Measurements from ENCODE around the gene PTPN3.

Gene PTPN3

DNA sequence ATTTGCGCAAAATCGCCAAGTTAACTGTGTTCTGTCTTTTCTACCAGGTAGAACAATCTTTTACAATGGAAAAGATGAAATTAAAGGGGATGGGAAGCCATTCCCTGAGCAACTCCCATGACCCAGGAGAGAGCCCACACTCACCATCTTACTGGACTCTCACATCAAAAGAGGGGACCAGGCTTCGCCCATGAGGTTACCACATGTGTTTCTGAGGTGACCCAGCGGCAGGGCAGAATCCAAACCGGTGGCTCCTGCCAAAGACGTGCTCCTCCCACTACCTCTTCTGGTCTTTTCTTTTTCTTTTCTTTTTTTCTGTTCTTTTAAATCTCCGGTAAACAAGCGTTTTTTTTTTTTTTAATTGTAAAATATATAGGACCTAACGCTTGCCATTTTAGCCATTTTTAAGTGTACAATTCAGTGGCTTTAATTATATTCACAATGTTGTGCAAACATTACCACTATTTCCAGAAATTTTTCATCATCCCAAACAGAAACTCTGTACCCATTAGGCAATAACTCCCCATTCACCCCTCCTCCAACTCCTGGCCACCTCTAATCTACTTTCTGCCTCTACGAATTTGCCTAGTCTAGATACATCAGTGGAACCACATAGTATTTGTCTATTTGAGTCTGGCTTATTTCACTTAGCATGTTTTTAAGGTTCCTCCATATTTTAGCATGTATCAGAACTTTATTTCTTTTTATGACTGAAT lies 19.3 kb downstream of the PTPN3 start:
- in situ Hi-C loops (cut with HindIII; ENCODE audit: low sequenced_read_pairs): no loop called here

DNA sequence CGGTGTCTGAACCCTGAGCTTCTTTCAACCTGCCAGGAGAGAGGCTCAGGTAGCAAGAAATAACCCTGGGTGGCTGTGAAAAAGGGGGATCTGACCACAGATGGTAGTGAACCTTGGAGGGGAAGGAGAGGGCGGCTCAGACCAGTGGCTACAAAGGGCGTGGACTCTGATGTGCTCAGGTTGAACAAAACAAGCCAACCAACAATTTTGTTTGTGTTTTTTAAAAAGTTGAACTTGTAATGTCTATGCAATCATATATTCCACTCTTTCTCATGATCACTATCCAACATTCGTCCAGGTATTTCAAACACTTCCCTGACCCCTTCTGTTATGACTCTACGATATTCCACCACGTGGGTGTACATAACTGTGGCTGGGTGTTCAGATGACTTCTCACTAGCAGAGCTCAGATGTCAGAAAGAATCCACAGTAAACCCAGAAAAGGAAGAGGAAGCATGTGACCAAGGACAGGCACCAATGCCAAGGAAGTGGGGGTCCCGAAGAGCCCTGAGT lies 20.0 kb downstream of the PTPN3 start:
- in situ Hi-C loops (cut with HindIII; ENCODE audit: low sequenced_read_pairs): no loop called here

DNA sequence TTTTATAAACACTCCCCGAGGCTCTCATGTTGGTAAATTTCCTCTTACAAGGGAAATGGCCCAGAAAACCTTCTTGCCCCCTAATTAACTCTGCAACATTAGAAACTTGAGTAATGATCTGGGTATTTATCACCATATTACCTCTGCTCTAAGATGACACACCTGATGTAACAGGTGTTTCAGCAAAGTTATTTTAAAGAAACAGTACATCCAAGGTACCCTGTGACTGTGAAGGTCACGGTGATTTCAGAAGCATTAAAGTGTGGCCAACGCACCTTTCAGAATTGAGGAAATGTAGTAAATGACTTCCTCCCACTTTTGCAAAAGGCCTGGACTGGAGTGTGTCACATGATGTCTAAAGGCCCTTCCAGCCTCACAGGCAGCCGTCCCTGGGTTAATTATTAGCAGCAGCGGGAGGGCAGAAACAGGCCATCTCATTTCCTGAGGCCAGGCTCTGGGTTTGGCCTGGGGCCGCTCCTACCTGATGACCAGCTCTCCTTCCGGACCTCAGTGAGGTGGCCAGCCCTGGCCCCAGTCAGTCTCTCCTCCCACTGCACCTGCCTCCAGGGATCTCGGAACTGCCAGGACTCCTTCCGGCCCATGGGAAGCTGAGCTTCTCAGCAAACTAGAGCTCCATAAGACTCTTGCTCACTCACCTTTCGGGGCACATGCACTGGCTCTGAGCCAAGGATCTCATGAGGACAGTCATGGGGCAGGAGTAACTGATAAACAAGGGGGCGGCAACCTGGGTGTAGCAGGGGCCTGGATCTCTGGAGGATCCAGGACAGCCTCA lies 20.7 kb downstream of the PTPN3 start:
- in situ Hi-C loops (cut with HindIII; ENCODE audit: low sequenced_read_pairs): no loop called here

DNA sequence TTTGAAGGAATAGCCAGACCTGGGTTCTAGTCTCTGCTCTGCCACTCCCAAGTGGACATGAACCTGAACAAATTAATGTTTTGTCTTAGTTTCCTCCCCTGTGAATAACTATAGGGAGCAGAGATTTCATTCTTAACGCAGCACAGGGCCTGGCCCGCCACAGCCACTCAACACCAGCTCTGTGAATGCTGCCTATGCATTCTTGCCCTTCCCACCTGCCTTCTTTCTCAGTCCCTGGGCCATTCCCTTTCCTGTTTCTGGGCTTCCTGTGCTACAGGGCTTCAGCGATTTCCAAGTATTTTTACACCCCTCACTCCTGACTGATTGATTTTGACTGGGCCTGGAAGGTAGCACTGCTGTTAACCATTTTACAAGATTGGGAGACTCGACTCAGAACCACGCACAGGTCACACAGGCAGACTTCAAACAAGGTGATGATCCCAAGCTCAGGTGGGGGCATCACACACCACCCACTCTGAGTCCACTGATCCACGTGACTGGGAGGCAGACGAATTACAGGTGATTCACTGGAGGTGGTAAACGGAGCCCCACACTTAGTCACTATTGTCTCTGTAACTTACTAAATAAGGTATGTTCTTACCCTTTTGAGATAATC lies 21.4 kb downstream of the PTPN3 start:
- in situ Hi-C loops (cut with HindIII; ENCODE audit: low sequenced_read_pairs): no loop called here

DNA sequence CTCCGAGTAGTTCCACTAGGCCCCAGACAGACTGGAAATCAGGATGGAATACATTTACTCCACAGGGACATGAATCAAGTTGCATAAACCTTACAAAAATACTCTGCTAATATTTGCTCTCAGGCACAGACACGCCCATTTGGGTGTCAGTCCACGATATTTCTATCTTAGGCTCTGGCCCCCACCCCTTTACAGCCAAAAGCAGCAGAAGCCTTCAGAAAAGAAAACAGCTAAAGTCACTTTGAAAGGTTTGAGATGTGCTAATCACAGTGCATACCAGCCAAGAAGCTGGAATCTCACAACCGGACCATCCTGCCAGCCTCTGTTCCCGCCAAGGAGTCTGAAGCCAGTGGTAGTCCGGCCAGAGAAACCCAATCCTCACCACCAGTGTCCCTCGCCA lies 22.6 kb downstream of the PTPN3 start:
- in situ Hi-C loops (cut with HindIII; ENCODE audit: low sequenced_read_pairs): no loop called here

DNA sequence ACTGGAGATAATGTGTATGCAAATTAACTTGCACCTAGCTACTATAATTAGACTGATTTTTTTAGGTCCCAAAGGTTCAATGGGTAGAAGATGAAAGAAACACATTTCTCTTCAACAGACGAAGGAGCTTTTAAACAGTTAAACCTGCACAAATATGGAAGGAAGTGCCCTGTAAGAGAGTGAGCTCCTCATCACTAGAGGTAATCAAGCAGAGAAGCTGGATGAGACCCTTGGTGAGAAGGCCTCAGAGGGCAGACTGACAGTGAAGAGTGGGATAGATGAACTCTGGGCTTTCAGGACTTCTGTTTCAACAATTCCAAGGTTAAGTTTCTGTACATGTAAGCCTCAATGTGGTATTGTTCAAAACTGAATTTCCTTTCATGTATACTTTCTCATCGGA lies 23.2 kb downstream of the PTPN3 start:
- in situ Hi-C loops (cut with HindIII; ENCODE audit: low sequenced_read_pairs): no loop called here

DNA sequence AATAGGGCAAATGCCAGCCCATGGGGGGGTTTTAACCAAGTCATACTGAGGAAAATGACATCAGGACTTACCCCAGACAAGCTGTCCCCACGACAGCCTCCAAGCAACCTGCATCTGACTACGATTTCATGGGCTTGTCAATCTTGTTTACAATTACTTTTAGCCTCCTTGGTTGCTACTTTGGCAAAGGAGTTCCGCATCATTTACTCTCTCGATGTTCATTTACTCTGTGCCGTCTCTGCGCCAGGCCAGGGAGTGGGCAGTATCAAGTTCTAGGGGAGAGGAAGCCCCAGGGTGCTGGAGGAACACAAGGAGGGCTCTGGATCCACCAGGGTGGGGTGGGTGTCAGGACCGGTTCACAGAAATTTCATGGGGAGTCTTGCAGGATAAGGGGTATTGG lies 23.9 kb downstream of the PTPN3 start:
- in situ Hi-C loops (cut with HindIII; ENCODE audit: low sequenced_read_pairs): no loop called here

DNA sequence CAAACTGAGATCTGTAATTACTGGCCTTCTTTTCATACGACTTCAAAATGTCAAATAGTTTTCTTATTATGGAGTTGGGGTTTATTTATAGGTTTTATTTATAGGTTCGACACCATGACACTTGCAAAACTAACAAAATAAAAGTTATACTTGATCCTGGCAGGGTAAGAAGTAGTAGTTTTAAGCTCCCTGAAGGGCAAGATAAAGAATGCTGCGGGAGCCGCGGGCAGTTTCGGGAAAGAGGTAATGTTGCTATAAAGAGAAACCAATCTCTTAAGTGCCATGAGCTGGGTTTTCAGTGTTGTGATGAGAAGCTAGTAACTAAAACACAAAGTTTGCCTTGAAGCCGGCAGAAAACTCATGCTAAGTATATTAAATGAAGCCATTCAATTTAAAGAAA lies 24.8 kb downstream of the PTPN3 start:
- in situ Hi-C loops (cut with HindIII; ENCODE audit: low sequenced_read_pairs): no loop called here

DNA sequence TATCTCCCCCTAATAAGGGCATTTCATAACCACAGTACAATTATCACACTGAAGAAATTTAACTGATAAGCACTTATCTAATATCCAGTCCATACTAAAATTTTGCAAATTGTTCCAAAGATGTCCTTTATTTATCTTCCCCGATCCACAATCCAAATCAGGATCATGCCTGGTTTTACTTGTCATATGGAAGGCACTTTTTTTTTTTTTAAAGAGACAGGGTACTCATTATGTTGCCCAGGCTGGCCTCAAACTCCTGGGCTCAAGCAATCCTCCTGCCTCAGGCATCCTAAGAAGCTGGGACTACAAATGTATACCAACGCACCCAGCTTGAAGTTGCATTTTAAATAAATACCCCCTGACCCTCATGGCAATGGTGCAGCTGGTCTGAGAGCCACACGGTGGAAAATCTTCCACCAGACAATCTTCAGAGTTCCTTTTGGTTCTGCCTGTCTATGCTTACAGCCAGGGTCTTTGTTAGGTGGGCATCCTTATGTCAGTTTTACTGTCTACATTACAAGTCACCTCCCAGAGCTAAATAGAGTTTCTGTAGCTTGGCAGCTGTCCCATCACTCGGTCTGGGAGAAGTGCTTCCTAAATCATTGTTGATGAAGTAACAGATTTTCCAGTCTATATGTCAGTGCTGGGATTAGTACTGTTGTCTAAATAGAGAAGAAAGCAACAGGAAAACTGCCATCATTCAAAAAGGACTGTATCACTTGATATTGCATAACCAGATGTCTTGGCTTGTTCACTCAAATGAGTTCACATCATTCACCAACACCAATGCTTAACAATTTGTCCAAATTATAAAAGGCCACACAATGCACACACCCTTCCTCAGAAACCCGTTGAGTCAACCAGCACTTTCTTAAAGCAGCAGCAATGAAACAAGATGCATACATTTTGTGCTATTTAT lies 26.4 kb downstream of the PTPN3 start:
- in situ Hi-C loops (cut with HindIII; ENCODE audit: low sequenced_read_pairs): no loop called here

DNA sequence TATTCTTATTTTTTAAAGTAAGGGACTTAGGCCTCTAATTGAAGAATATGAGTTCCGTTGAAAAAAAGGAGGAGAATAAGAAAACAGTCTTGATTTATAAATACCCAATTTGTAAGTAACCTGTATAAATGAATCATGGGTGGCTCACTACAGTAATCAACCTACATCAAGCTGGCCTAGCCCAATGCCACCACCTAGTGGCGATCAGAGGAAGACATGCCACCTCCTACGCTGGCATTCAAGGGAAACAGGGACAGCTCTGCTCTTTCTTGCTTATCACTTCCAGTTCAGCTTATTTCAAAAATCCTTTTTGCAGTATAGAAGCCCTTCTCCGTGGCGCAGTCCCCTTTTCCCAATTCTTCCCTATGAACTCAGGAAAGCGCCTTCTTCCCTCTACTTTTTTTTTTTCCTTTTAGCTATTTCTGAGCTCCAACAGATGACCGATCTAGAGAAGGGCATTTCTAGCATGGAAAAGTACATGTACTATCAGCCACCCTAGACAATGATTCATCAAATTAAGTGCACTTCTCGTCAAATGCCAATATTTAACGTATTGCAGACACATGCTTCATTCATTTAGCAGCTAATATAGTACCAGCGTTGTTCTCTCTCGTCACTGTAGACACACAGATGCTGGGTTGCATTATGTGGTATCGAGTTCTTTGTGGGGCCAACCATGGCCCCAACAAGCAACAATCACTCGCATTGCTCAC lies 28.3 kb downstream of the PTPN3 start:
- in situ Hi-C loops (cut with HindIII; ENCODE audit: low sequenced_read_pairs): no loop called here

DNA sequence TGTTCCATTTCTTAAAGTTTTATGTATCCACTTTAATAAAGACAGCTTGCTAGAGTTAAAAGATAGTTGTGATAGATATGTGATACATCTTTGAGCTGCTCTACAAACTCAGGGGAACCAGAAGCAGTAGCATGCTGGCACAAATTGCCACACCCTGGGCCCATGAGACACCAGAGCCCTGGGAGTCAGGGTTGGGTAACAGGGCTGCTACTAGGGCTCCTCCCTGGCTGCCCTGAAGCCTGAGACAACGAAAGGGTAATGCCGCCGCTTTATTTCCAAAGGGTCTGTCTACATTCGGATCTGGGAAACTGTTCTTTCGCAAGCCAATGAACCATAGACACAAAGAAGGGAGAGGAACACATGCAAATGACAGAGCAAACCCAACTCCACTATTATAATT lies 29.2 kb downstream of the PTPN3 start:
- in situ Hi-C loops (cut with HindIII; ENCODE audit: low sequenced_read_pairs): no loop called here

DNA sequence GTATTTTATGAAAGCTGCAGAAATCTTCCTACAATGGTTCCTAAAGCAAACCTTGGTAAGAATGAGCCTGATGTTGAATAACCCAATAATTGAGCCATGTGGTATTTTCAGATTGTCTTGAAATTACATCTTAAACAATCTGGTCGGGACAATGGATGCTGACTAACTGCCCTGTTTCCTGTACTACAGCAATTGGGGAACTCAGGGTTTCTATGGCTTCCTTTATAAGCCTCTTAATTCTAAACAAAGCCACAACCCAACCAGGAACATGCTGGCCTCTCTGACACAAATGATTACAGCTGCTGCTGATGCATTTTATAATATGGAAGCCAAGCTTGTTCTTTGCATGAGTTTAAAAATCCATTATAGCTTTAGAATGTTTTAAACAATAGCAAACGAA lies 30.2 kb downstream of the PTPN3 start:
- in situ Hi-C loops (cut with HindIII; ENCODE audit: low sequenced_read_pairs): no loop called here

DNA sequence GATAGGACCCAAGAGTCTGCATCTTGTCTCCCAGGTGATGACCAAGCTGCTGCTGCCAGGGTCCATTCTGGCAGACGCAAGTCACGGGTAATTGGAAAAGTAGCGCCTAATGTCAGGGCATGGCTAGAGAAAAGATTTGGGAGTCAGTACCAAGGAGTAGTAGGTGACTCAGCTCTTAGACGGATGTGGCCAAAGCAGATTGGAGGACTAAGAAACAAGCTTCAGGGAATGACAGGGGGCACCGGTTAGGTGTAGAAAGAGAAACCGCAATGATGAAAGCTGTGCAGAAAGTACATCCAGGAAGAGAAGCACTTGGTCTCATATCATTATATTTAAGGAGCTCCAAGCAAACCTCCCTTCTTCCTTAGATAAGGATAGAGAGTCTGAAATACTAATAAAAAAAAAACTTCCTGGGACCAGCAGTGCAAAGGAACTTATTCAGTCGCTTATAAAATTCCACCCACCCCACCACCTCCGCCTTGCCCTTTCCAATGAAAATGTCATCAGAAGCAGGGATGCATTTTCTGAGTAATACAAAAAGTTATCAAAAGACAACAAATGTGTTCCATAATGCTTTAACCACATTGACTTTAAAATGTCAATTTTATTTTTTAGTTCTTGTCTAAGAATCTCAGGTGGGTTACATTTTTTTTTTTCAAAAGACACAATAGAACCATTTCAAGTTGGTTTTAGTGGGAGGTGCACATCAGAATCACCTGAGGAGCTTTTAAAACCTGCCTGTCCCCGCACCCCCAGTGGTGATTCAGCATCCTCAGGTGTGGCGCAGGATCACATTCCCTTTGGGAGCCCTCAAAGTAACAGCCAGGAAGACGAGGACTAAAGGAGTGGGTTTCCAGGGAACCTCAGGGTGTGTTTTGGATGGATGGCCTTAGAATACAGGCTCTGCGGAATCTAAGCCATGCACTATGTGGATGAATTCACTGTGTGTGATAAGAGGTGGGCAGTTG lies 31.2 kb downstream of the PTPN3 start:
- in situ Hi-C loops (cut with HindIII; ENCODE audit: low sequenced_read_pairs): no loop called here

DNA sequence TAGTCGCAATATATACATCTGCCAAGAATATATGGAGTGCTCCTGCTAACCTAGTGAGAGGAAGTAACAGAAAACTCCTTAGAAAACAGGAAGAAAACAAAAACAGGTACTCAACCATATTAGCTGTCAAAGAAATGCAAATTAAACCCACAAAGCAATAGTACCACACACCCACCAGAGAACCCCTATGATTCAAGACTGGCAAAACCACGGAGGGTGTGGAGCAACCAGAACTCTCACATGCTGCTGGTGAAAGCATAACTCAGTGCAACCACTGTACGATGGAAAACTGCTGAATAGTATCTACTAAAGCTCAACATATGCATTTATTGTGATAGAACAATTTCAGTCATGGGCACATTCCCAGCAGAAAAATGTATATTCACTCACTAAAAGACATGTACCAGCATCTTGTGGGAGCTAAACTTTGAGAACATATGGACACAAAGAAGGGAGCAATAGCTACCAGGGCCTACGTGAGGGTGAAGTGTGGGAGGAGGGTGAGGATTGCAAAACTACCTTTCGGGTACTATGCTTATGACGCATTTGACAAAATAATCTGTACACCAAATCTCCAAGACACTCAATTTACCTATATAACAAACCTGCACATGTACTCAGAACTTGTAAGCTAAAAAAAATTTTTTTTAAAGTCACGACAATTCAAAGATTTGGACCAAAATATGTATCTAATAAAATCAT lies 34.0 kb downstream of the PTPN3 start:
- in situ Hi-C loops (cut with HindIII; ENCODE audit: low sequenced_read_pairs): no loop called here

DNA sequence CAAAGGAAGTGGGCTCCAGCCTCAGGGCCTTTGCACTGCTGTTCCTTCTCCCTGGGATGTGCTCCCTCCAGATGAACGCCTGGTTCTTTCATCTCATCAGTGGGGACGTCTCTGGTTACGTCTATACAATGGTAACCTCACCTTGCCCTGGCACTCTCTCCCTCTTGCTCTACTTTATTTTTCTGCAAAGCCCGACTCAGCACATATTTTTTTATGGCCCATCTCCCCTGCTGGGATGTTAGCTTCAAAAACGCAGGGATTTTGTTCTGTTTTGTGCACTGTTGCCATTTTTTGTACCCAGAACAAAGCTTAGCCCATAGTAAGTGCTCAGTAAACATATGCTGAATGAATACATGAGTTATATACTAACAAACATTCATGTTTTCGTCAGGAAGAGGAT lies 37.5 kb downstream of the PTPN3 start:
- in situ Hi-C loops (cut with HindIII; ENCODE audit: low sequenced_read_pairs): no loop called here

DNA sequence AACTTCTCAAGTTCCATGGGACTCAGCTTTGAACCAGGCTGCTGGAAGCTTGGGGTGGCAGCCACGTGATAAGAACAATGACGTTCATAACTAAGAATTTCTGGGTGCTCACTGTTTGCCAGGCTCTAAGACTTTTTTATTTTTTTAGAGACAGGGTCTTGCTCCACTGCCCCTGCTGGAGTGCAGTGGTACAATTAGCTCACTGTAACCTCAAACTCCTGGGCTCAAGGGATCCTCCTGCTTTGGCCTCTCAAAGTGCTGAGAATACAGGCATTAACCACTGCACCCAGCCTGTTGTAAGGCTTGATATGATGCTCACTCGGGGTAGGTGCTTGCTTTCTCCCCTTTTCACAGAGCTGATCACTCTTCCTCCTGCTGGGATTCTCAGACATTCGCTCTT lies 38.7 kb downstream of the PTPN3 start:
- in situ Hi-C loops (cut with HindIII; ENCODE audit: low sequenced_read_pairs): no loop called here

DNA sequence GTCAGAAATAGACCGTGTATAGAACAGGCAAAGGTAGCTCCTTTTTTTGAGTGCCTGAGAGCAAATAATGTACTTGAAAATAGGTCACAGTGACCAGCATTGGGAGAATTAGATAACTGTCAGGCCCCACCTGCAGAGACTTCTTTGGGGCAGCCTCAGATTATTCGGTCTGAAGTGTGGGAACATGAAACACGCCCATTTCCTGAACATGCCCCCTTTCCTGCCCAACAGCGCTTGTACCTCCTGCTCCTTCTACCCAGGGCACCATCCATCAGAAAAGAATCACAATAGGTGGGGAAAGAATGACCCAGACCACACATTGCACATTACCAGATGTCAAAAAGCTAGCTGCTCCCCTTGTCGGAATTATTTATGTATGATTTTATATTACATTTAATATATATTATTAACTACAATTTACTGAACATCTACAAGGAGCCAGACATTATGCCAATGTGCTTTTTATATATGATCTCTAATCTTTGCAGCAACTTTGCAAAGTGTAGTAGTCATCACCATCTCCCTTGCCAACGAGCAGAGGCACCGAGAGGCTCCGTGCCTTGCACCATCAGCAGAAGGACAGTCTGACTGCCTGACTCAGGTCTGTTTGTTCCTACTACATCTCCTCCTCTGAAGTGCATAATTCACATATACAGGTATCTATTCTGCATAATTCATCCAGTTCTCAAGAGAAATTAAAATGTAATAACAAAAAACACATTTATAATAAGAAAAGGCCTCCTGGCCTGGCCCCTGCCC lies 39.5 kb downstream of the PTPN3 start:
- in situ Hi-C loops (cut with HindIII; ENCODE audit: low sequenced_read_pairs): no loop called here

DNA sequence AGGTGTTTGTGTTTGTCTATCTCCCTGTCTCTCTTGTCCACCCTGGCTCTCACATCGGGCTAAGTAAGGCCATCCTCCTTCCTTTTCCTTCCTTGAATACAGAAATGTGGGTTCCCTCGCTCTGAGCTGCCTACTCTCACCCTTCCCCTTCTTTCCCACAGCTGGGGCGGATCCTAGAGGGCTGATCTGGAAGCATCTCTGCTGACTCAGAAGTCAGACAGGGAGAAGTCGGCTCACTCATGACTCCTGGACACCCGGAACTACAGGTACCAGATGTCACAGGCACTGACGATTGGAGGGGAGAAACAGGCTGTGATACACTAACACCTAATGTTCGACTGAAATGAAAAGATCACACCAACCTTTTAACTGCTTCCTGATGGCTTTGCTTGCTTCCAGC lies 41.3 kb downstream of the PTPN3 start:
- in situ Hi-C loops (cut with HindIII; ENCODE audit: low sequenced_read_pairs): no loop called here
